Measurements from ENCODE around the gene CREM. TPM values are rescaled to one million over a fixed set of nuclear protein-coding genes. Genes with fewer than 3 reads are reported as not detected.
"Not testable (repeated sequence)": the region's sequence is repeated elsewhere in the genome, so short reads cannot be mapped to it uniquely, and the experiment has no call there.

CREM gene
- polyA plus RNA-seq, 4 donors = 39.2 to 85.1 (median 48.4) TPM

DNA sequence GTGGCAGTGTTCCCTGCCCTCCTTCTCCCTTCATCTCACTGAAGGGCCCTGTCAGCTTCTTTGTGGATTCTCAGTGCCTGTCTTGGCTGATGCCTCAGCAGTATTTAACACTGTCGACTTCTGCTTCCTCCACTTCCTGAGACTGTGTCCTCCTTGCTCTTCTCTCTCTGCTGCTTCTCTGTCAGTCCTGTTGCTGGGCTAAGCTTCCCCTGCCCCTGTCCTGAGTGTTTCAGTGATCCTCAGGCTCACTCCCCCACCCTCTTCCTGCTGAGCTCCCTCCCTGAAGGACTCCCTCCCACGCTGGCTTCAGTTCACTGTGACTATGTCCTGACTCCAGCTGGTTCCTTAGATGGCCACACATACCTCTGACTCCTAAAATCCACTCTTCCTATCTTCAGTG is 64.9 kb downstream of the CREM start:
- DNase-seq (ENCODE audit: low read depth in 4 of 4, low spot score in 2 of 4) = no peak

DNA sequence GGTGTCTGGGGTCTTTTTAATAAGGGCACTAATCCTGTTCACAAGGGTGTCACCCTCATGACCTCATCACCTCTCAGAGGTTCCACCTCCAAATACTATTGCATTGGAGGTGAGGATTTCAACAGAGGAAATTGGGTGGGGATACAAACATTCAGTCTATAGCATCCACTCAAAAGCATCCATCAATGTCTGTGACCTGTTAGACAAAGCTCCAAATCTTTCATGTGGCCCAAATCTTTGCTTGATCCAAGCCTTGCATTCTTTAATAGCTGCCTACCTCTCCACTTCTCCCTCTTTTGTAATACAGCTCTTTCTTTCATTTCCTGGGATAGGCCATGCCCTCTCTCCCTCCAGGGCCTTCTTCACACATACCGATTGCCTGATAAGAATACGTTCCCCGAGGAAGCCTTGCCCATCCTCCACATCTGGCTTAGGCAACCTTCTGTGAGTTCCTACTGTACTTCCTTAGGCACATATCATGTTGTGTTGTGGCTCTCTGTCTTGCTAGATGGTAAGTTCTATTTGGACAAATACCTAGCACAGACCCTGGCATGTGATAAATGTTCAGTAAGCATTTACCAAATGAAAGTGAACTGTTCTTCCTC is 66.1 kb downstream of the CREM start:
- DNase-seq (ENCODE audit: low read depth in 4 of 4, low spot score in 2 of 4) = no peak

DNA sequence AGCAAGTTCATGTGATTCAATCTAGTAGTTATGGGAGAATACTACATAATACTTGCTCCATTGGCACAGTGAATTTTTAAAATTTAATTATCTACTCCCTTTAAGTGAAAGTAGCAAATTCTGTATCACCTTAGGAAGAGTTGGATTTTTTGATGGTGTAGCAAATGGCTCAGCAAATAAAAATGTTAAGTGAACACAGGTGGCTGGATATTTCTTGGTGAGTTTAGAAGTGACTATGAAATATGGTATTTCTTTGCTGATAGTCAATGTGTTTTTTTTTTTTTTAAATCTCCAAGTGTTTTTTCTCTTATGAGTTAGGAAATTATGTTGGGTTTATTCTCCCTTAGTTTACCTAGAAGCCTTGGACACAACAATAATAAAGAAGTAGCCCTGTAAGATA is 67.8 kb downstream of the CREM start:
- no peak for DNase-seq (ENCODE audit: low read depth in 4 of 4, low spot score in 2 of 4)

DNA sequence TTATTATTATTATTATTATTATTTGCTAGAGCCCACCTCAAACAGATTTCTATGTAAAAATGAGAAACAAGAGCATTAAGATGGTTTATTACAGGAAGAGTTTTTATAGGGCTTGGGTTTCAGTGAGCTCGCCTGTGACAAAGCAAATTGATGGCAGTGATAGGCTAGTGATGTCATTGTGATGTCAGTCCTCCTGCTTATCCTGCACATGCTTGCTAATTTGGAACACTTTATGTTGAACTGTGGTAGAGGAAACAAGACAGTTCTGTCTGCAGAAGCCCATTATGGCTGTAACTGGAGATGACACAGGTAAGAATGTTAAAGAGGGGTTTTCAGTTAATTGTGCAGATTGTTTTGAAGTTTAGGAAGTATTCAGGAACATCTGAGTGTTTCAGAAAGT is 68.3 kb downstream of the CREM start:
- DNase-seq (ENCODE audit: low read depth in 4 of 4, low spot score in 2 of 4) = peak in 1 of 4 donors; percentile 36

DNA sequence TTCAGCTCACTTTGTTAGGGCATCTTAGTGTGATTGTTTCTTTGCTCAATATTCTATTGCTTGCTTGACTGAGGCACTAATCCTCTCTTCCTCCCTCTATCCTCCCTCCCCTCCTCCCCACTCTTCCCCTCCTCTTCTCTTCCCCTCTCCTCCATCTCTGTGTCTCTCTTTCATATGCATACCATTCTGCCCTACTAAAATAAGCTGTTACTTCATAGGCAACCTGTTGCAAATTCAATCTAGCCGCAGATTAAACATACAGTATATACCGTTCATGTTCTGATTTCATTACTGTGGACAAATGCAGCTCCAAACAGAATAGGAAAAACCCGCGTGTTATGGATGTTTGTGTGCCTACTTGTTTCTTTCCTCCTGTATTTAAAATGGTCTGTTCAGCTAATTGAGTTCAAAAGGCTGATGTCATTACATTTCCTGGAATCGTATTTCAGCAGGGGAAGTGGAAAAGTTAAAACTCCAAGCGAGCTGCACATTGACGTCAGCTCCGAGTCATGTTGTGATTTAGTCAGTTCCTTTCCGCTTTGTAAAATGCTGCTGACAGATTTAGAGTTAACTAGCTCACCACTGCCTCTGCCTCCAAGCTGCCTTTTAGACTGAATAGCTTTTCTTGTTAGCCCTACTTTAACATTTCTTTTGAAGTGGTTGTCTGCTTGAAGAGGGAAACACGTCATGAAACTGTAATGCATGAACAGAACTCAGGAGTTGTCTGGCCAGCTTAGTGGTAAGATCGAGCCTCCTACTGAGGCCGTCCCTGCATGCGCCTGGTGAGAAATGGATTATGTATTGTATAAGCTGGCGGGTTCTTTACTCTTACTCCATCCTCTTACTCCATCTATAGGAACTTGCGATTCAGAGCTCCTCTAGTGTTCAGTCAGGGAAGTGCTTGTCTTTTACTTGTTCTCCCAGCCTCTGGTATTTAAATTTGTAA is 69.0 kb downstream of the CREM start:
- peak; percentile 85 to 93 (median 92) for DNase-seq (ENCODE audit: low read depth in 4 of 4, low spot score in 2 of 4)

DNA sequence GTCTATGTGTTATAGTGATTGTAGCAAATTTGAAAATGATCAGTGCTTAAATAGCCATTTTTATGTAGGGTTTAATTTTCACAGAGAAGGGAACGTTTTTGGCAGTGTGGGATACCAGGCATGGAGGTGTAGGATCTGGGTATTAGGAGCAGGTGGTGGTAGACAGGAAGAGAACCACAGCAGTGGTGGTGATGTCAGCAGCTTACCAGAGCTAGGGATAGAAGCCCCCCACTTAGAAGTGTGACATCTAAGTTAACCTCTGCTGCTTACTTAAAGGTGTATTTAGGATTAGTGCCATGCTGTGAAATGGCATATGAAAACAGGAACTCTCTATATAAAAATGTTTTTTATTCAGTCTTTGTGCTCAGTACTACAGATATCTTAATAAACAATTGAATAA is 73.8 kb downstream of the CREM start:
- DNase-seq (ENCODE audit: low read depth in 4 of 4, low spot score in 2 of 4) = no peak

DNA sequence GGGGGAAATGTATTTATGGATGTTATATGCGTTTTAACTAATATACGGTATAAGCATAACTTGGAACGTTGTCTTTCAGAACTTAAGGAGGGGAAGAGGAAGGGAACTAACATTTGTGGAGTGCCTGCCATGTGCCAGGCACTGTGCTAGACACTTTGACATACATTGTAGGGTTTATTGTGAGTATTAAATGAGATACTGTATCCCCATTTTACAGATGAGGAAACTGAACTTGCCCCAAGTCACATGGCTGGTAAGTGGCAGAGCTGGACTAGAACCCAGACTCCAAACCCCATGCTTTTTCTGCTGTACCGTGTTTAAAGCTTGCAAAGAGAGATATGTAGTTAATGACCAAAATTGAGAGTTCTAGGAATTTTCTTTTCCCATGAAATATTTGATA is 74.6 kb downstream of the CREM start:
- no peak for DNase-seq (ENCODE audit: low read depth in 4 of 4, low spot score in 2 of 4)

DNA sequence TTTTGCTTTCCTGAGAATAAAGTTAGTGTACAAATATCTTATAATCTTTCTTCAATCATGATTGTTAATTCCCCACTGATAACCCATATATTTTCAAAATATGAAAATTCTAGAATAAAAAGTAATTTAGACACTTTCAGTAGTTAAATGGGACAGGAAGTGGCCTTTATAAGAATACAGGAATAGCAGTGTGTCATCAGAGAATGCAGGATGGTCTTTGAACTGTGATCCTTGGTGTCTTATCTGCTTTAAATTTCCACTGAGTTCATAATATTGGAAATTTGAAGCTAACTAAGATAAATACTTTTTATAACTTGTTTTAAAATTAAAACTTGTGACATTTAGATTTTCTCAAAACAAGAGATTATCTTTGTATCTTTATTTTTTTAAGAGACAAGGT is 75.4 kb downstream of the CREM start:
- no peak for DNase-seq (ENCODE audit: low read depth in 4 of 4, low spot score in 2 of 4)

DNA sequence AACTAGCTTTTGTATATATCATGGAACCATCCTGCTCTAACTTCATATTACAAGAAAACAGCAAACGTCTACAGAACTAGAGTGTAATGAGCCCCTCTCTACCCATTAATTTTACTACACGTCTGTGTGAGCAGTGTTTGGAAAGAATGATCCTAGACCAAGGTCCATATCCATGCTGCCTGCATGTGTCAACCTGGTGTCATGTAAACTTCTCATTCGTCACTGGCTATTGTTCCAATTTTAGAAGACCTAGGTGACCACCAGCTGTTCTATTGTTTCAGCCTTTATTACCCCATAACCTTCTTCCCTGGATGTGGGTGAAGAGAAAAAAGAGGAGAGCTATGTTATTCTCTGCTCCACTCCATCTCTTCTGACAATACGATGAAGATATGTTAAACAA is 77.1 kb downstream of the CREM start:
- DNase-seq (ENCODE audit: low read depth in 4 of 4, low spot score in 2 of 4) = no peak

DNA sequence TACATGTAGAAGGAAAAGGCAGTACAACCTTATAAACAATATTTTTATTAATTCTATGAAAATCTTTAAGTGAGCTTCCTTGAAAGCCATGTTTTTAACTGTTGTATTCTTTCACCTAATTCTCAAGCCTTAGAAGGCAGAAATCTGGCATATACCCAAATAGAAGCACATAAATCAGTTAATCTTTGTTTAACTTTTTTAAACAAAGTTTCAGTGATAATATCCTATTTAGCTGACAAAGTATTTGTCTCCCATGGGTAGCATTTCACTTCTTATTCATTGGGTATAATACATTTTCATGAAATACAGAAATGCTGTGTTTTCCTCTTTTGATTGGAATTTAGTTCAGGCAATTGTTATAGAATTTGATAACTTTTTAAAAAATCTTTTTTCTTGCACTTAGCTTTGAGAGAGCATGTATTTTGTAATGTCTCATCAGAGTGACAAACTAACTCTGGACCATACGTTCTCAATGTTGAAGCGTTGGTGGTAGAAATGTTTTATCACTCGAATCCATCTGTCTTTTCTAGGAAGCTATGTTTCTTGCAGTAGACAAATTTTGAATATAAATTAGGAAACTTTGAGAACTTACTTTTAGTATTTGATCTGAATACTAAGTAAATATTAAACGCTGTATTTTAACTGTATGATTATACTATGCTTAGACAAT is 78.1 kb downstream of the CREM start:
- DNase-seq (ENCODE audit: low read depth in 4 of 4, low spot score in 2 of 4) = no peak

DNA sequence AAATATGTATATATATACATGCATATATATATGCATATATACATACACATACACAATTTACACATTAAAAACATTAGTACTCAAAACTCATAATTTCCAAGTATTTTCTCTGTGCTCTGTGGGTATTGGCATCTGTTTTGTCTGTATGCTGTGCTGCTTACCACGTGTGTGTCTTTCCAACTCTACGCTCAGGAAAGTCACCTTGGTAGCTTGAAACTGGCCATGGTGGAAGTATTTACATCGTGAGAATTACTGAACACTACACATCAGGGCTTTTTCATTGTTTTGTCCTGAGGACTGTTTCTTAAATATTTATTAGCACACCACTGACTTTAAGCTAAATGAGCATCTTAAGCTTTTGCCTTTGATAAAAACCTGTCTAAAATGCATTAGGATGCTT is 79.6 kb downstream of the CREM start:
- no peak for DNase-seq (ENCODE audit: low read depth in 4 of 4, low spot score in 2 of 4)

DNA sequence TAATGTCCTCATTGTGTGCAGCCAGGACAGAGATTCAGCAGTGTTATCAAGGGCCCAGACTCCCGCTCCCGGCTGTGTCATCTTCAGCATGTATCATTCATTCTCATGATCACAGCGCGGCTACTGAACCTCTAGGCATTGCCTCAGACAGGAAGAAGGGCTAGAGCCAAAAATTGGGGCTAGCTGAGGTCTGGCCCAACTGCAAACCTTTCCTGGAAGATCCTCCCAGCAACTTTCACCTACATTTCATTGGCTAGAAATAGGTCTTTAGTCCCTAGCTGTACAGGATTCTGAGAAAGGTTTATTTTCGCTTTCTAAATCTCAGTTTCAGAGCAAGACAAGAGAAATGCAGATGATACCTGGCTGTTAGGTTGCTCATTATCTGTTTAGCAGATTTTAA is 81.9 kb downstream of the CREM start:
- DNase-seq (ENCODE audit: low read depth in 4 of 4, low spot score in 2 of 4) = no peak

DNA sequence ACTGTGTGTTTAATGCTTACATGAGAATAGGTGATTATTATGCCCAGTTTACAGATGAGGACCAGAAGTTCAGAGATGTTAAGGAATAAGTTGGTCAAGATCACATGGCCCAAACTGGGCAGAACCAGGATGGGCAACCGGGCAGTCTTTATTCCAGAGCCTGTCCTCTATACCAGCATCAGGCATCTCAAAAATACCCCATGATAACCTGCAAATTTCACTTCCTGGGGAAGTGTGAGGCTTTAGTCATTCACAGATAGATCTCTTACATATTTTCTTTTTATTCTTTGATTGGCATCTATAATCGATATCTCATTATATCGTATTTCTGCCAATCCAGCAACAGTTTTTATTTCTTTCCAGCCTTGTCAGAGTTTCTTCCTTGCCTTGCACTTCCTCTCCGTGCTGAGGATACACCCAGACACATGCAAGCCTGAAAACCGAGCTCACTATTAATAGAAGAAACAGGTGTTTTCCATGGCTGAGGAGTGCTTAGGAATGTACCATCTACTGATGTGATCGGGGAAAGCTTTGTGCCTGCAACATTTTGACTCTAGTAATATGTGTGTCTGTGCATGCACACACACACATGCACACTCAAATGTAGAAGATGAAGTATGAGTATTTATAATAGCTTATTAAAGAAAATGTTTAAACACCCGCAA is 82.4 kb downstream of the CREM start:
- no peak for DNase-seq (ENCODE audit: low read depth in 4 of 4, low spot score in 2 of 4)

DNA sequence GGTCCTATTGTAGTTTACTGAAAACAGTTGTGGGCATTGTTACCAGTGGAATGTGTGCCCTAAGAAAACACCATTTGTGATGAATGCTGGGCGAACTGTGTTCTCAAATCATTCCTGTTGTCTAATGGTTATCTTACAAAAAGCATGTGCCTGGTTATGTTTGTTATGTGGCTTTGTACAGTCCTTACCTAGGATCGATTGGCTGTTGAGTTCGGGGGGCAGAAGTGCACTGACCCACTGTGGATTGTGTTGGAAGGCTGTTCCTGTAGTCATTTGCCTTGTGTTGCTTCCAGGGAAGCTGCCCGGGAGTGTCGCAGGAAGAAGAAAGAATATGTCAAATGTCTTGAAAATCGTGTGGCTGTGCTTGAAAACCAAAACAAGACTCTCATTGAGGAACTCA is 84.3 kb downstream of the CREM start:
- DNase-seq (ENCODE audit: low read depth in 4 of 4, low spot score in 2 of 4) = no peak

DNA sequence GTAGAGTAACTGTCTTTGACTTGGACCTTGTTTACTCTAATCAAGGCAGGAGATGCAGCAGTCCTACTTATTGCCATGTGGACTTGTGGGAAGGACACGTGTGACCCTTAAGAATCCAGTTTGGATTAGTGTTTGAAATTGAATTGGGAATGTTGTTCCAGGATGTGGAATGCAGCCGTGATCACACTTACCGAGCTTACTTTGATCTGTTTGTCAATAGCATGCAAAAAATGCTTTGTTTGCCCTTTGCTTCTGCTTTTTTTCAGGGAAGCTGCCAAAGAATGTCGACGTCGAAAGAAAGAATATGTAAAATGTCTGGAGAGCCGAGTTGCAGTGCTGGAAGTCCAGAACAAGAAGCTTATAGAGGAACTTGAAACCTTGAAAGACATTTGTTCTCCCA is 84.7 kb downstream of the CREM start:
- no peak for DNase-seq (ENCODE audit: low read depth in 4 of 4, low spot score in 2 of 4)

DNA sequence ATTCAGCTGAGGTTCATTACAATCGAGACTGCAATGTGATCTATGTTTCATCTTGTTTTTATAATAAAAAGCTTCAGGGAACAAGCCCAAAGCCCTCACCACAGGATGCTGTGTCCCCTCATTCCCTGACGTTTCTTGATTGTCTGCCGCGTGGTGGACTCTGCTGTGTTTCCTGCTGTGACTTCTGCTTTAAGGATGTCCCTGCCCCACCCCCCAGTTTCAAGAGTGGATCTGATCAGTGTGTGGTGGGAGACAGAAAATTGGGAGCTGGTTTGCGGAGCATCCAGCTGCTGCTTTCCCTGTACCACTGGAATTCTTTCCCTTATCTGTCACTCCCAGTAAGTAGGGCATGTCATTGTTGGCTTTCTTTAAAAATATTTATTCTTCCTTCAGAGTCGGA is 86.2 kb downstream of the CREM start:
- DNase-seq (ENCODE audit: low read depth in 4 of 4, low spot score in 2 of 4) = no peak

DNA sequence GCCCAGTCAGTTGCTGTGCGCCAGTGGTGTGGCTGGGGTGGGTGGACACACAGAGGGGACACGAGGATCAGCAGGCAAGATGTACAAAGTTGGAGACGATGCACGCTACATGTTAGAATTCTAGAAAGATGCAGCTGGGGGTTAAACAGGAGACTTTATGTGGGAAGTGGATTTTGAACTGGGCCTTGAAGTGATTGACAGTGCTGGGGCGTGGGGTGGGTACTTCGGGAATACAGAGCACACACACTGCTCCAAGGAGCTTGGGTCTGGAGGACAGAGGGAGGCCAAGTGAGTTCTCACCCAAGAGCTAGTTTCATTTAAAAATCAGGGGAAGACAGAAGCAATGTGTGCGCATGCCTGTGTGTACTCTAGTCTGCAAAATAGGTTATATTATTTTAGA is 87.1 kb downstream of the CREM start:
- no peak for DNase-seq (ENCODE audit: low read depth in 4 of 4, low spot score in 2 of 4)

DNA sequence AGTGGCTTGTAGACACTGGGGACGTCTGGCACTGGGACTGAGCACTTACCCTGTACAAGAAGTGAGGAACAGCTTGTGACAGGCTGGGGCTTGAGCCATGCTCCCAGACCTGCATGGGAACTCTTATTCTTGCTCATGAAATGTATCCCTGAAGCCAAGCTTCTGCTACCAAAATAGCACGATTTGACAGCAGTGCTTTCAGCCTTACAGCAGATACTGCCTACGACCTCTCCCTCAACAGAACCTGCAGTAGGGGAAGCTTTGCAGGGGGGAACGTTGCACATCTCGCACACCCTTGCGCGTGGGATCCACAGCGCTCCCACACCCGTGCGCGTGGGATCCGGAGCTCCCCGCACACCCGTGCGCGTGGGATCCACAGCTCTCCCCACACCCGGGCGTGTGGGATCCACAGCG is 88.0 kb downstream of the CREM start:
- DNase-seq (ENCODE audit: low read depth in 4 of 4, low spot score in 2 of 4) = no peak

DNA sequence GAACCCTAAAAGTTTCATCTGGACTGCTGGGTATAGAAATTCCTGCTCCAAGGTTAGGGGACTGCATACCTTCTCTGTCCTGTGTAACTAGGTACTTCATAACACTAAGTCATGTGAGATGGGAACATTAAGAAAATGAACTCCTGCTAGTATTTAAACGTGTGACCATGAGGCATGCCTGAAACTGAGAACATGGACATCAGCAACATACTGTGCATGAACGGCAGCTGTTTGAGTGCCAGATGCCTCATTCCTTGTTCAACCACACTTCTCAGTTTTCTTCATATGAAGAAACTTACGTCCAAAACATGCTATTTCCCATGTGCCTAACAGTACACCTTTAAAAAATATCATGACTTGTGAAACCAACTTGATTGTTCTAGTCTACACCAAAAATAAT is 88.5 kb downstream of the CREM start:
- no peak for DNase-seq (ENCODE audit: low read depth in 4 of 4, low spot score in 2 of 4)

DNA sequence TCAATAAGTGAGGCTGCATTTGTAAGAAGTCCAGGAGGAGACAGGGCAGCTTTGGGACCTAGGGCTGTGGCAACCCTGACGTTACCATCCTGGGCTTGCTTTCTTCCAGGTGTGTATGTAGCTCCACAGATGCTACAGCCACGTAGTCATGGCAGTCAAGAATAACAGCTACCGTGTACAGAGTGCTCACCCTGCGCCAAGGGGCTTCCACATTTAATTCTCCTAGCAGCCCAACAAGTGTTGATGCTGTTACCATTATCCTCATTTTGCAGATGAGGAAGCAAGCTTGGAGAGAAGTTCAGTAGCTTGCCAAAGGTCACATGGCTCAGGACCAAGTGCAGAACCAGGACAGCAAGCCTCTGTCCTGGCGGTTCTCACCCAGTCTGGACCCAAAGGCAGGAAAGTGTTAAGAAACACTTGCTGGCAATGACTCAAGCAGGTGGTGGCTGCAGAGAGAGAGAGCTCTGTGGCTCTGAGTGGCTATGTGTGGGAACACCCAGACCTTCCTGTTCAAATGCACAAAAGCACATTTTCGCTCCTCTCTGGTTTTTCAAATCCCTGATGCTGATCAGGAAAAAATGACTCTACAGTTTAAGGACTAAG is 89.8 kb downstream of the CREM start:
- DNase-seq (ENCODE audit: low read depth in 4 of 4, low spot score in 2 of 4) = no peak

DNA sequence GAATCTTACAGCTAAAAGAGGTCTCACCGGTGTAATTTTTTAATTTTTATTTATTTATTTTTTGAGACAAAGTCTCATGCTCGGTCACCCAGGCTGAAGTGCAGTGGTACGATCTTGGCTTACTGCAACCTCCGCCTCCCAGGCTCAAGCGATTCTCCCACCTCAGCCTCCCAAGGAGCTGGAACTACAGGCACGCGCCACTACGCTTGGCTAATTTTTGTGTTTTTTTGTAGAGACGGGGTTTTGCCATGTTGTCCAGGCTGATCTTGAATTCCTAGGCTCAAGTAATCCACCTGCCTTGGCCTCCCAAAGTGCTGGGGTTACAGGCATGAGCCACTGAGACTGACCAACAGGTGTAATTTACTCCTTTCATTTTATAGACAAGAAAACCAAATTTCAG is 90.3 kb downstream of the CREM start:
- DNase-seq (ENCODE audit: low read depth in 4 of 4, low spot score in 2 of 4) = not testable (repeated sequence)

All from left renal cortex interstitium (tissue), 4 donors.